ENCODE measurements around the gene ITGB1.
"Not testable (repeated sequence)": the region's sequence is repeated elsewhere in the genome, so short reads cannot be mapped to it uniquely, and the experiment has no call there.

ITGB1 gene

GRCh38 chr10:32980558-32981468 is 22.8 kb upstream of the ITGB1 start:
- H3K4me2 ChIP-seq: peak overlapping the region; percentile 84
- peak overlapping the region; percentile 66 for H3K9ac ChIP-seq
- no peaks in the 10 kb centered on the region for H3K9me3 ChIP-seq
- TF ChIP-seq Cebpa-rat (IDR thresholded peaks at IDR 0.05): no peak
- peaks cover 12% of the 10 kb centered on the region; the same call in 1 of the 2 replicates for H3K4me1 ChIP-seq
- no peak overlapping the region for H3K27ac ChIP-seq
- H4K20me1 ChIP-seq: no peaks in the 10 kb centered on the region
- no peaks in the 10 kb centered on the region for H3K27me3 ChIP-seq
- H3K4me3 ChIP-seq: peak overlapping the region; percentile 64
- H3K36me3 ChIP-seq: no peaks in the 10 kb centered on the region

- no peak overlapping the region for H3K27ac ChIP-seq
- no peaks in the 10 kb centered on the region for H3K27me3 ChIP-seq
- peak overlapping the region; percentile 66 for H3K9ac ChIP-seq
- H3K4me1 ChIP-seq: peaks cover 12% of the 10 kb centered on the region; the same call in 1 of the 2 replicates
- H4K20me1 ChIP-seq: no peaks in the 10 kb centered on the region
- no peaks in the 10 kb centered on the region for H3K36me3 ChIP-seq
- no peaks in the 10 kb centered on the region for H3K9me3 ChIP-seq
- peak overlapping the region; percentile 84 for H3K4me2 ChIP-seq
- H3K4me3 ChIP-seq: peak overlapping the region; percentile 64
- no peak for TF ChIP-seq Cebpa-rat (IDR thresholded peaks at IDR 0.05)
These were observed 22.2 kb upstream of the ITGB1 start for GRCh38 chr10:32980242-32980557.

- Histone ChIP-seq H3K4me1 (peaks cover 12% of the 10 kb centered on the region; the same call in 1 of the 2 replicates), H3K4me2 (peak overlapping the region; percentile 84; the same call in 1 of the 2 replicates)
- not testable (repeated sequence) for H4K20me1 ChIP-seq, H3K4me3 ChIP-seq, H3K9ac ChIP-seq, H3K27me3 ChIP-seq, H3K9me3 ChIP-seq, H3K27ac ChIP-seq, H3K36me3 ChIP-seq
These were observed 21.7 kb upstream of the ITGB1 start for GRCh38 chr10:32979719-32980118.

- Histone ChIP-seq H3K36me3 (no peaks in the 10 kb centered on the region), H3K27me3 (no peaks in the 10 kb centered on the region), H4K20me1 (no peaks in the 10 kb centered on the region), H3K4me1 (peaks cover 12% of the 10 kb centered on the region; the same call in 1 of the 2 replicates), H3K4me3 (no peak overlapping the region), H3K4me2 (no peak overlapping the region), H3K9ac (no peak overlapping the region), H3K27ac (no peak overlapping the region), H3K9me3 (no peaks in the 10 kb centered on the region)
- no peak for TF ChIP-seq Cebpa-rat (IDR thresholded peaks at IDR 0.05)
These were observed 21.0 kb upstream of the ITGB1 start for GRCh38 chr10:32979041-32979440.

- H3K9ac ChIP-seq, H3K27ac ChIP-seq, H3K4me2 ChIP-seq, H3K4me3 ChIP-seq, H3K36me3 ChIP-seq, H4K20me1 ChIP-seq, H3K27me3 ChIP-seq, H3K9me3 ChIP-seq: not testable (repeated sequence)
- H3K4me1 ChIP-seq: peaks cover 12% of the 10 kb centered on the region; the same call in 1 of the 2 replicates
These were observed 20.1 kb upstream of the ITGB1 start for GRCh38 chr10:32977846-32978809.

GRCh38 chr10:32976338-32976737 is 18.3 kb upstream of the ITGB1 start:
- no peak overlapping the region for H3K9ac ChIP-seq
- H3K4me3 ChIP-seq: no peak overlapping the region
- no peaks in the 10 kb centered on the region for H4K20me1 ChIP-seq
- H3K4me1 ChIP-seq: peaks cover 13% of the 10 kb centered on the region; the same call in 1 of the 2 replicates
- H3K9me3 ChIP-seq: no peaks in the 10 kb centered on the region
- no peak overlapping the region for H3K4me2 ChIP-seq
- H3K36me3 ChIP-seq: no peaks in the 10 kb centered on the region
- no peak overlapping the region for H3K27ac ChIP-seq
- no peaks in the 10 kb centered on the region for H3K27me3 ChIP-seq
- TF ChIP-seq Cebpa-rat (IDR thresholded peaks at IDR 0.05): no peak

GRCh38 chr10:32972929-32973328 is 14.9 kb upstream of the ITGB1 start:
- Histone ChIP-seq H3K27ac (no peak overlapping the region), H3K9me3 (no peaks in the 10 kb centered on the region), H3K27me3 (no peaks in the 10 kb centered on the region), H4K20me1 (no peaks in the 10 kb centered on the region), H3K4me1 (peaks cover 6% of the 10 kb centered on the region; the same call in 1 of the 2 replicates), H3K36me3 (no peaks in the 10 kb centered on the region), H3K4me3 (no peak overlapping the region), H3K4me2 (no peak overlapping the region), H3K9ac (no peak overlapping the region)
- TF ChIP-seq Cebpa-rat (IDR thresholded peaks at IDR 0.05): no peak

GRCh38 chr10:32972460-32972859 is 14.4 kb upstream of the ITGB1 start:
- H3K36me3 ChIP-seq: no peaks in the 10 kb centered on the region
- no peaks in the 10 kb centered on the region for H3K9me3 ChIP-seq
- H3K4me1 ChIP-seq: peaks cover 6% of the 10 kb centered on the region; the same call in 1 of the 2 replicates
- H4K20me1 ChIP-seq: no peaks in the 10 kb centered on the region
- H3K9ac ChIP-seq: no peak overlapping the region
- no peaks in the 10 kb centered on the region for H3K27me3 ChIP-seq
- no peak overlapping the region for H3K27ac ChIP-seq
- H3K4me2 ChIP-seq: no peak overlapping the region
- no peak overlapping the region for H3K4me3 ChIP-seq
- TF ChIP-seq Cebpa-rat (IDR thresholded peaks at IDR 0.05): no peak

GRCh38 chr10:32971536-32972091 is 13.6 kb upstream of the ITGB1 start:
- H4K20me1 ChIP-seq: no peaks in the 10 kb centered on the region
- no peaks in the 10 kb centered on the region for H3K9me3 ChIP-seq
- H3K27me3 ChIP-seq: no peaks in the 10 kb centered on the region
- TF ChIP-seq Cebpa-rat (IDR thresholded peaks at IDR 0.05): no peak
- H3K4me2 ChIP-seq: no peak overlapping the region
- H3K27ac ChIP-seq: no peak overlapping the region
- H3K4me1 ChIP-seq: peaks cover 6% of the 10 kb centered on the region; the same call in 1 of the 2 replicates
- H3K36me3 ChIP-seq: no peaks in the 10 kb centered on the region
- no peak overlapping the region for H3K9ac ChIP-seq
- no peak overlapping the region for H3K4me3 ChIP-seq

Measured in BLaER1 (cell line).